ENCODE results near the gene RMC1.

GRCh38 chr18:23553887-23554286 lies 50.6 kb downstream of the RMC1 start:
- no peak for TF ChIP-seq CTCF (IDR thresholded peaks at IDR 0.05; ENCODE audit: low read length)
- TF ChIP-seq EZH2 (optimal IDR thresholded peaks at IDR 0.05; ENCODE audit: low read depth, low read length), result no peak

Data from MM.1S (cell line).